MM.1S (cell line): ENCODE data around the gene PWWP2B.

ENCODE experiments used
- DNase-seq: peaks from one replicate; pipeline ENCODE4 v3.0.0-alpha.2; 2015
- H2AFZ ChIP-seq: fragments of 300-600 bp; sonication (generic); 2 replicates; pipeline ENCODE4 v1.6.0; 2016; ENCODE audit warnings: antibody characterized with exemption, low read length
- H3F3A ChIP-seq: fragments of 300-600 bp; sonication (generic); 2 replicates; pipeline ENCODE4 v1.6.1; 2016; ENCODE audit warnings: mild to moderate bottlenecking, antibody characterized with exemption, low read length, moderate library complexity, mixed read lengths; ENCODE audit not compliant: insufficient read depth
- H3K27ac ChIP-seq: fragments of 300-600 bp; sonication (generic); 2 replicates; pipeline ENCODE4 v1.5.1; 2016; ENCODE audit warnings: mild to moderate bottlenecking, low read length
- H3K27me3 ChIP-seq: fragments of 300-600 bp; sonication (generic); replicated peaks from 2 replicates; pipeline ENCODE4 v1.6.0; 2016; ENCODE audit warnings: low read length; ENCODE audit not compliant: insufficient read depth
- H3K36me3 ChIP-seq: fragments of 300-600 bp; sonication (generic); replicated peaks from 2 replicates; pipeline ENCODE4 v1.6.1; 2016; ENCODE audit warnings: mild to moderate bottlenecking, low read length, mixed read lengths; ENCODE audit not compliant: insufficient read depth
- H3K4me1 ChIP-seq: fragments of 300-600 bp; sonication (generic); 2 replicates; pipeline ENCODE4 v1.6.1; 2016; ENCODE audit warnings: low read length, mixed read lengths
- H3K4me2 ChIP-seq: fragments of 300-600 bp; sonication (generic); 2 replicates; pipeline ENCODE4 v1.6.0; 2016; ENCODE audit warnings: low read depth, low read length
- H3K4me3 ChIP-seq: fragments of 300-600 bp; sonication (generic); 2 replicates; pipeline ENCODE4 v1.5.1; 2016; ENCODE audit warnings: low read length, mixed read lengths
- H3K79me2 ChIP-seq: fragments of 300-600 bp; sonication (generic); 2 replicates; pipeline ENCODE4 v1.6.1; 2016; ENCODE audit warnings: mixed run types, low read length, mixed read lengths
- H3K9ac ChIP-seq: fragments of 300-600 bp; sonication (generic); 2 replicates; pipeline ENCODE4 v1.6.1; 2016; ENCODE audit warnings: low read length, mixed read lengths
- H3K9me2 ChIP-seq: fragments of 300-600 bp; sonication (generic); replicated peaks from 2 replicates; pipeline ENCODE4 v1.6.1; 2016; ENCODE audit warnings: mild to moderate bottlenecking, low read length, mixed read lengths; ENCODE audit not compliant: insufficient read depth
- H3K9me3 ChIP-seq: fragments of 300-600 bp; sonication (generic); replicated peaks from 2 replicates; pipeline ENCODE4 v1.6.1; 2016; ENCODE audit warnings: mild to moderate bottlenecking, low read length, mixed read lengths; ENCODE audit not compliant: insufficient read depth
- H4K20me1 ChIP-seq: fragments of 300-600 bp; sonication (generic); 2 replicates; pipeline ENCODE4 v1.6.1; 2016; ENCODE audit warnings: mild to moderate bottlenecking, low read length, moderate library complexity, mixed read lengths; ENCODE audit not compliant: insufficient read depth
- CTCF ChIP-seq: fragments of 300-600 bp; sonication (generic); IDR thresholded peaks from 2 replicates; pipeline ENCODE4 v1.5.1; 2016; ENCODE audit warnings: antibody characterized with exemption, low read length, mixed read lengths
- EZH2 ChIP-seq: fragments of 300-600 bp; sonication (generic); optimal IDR thresholded peaks from 2 replicates; pipeline ENCODE3; 2017; ENCODE audit warnings: low read depth, mild to moderate bottlenecking, antibody characterized with exemption, low read length, mixed read lengths
- EZH2phosphoT487 ChIP-seq: fragments of 300-600 bp; sonication (generic); IDR thresholded peaks from 2 replicates; pipeline ENCODE4 v1.6.1; 2018; ENCODE audit warnings: antibody characterized with exemption, low read length

PWWP2B gene

GRCh38 chr10:132392184-132392800, 4.7 kb upstream of the PWWP2B start:
- no peak for DNase-seq
- Histone ChIP-seq H3K36me3 (no peaks in the 10 kb centered on the region), H3K9me2 (no peaks in the 10 kb centered on the region), H3K27me3 (peaks cover 18% of the 10 kb centered on the region), H3K4me2 (no peak overlapping the region), H3F3A (no peaks in the 10 kb centered on the region), H3K4me1 (no peaks in the 10 kb centered on the region), H3K27ac (no peak overlapping the region), H3K4me3 (no peak overlapping the region), H3K9me3 (no peaks in the 10 kb centered on the region), H4K20me1 (no peaks in the 10 kb centered on the region), H3K79me2 (no peaks in the 10 kb centered on the region), H2AFZ (no peak overlapping the region), H3K9ac (no peak overlapping the region)
- TF ChIP-seq EZH2phosphoT487: no peak

- Histone ChIP-seq H3K79me2 (no peaks in the 10 kb centered on the region), H2AFZ (no peak overlapping the region), H3K4me2 (no peak overlapping the region), H3K9ac (no peak overlapping the region), H3K27me3 (peaks cover 18% of the 10 kb centered on the region), H3K36me3 (no peaks in the 10 kb centered on the region), H3K4me3 (no peak overlapping the region), H4K20me1 (no peaks in the 10 kb centered on the region), H3K9me2 (no peaks in the 10 kb centered on the region), H3K9me3 (no peaks in the 10 kb centered on the region), H3K4me1 (peaks cover 3% of the 10 kb centered on the region; the same call in 1 of the 2 replicates), H3F3A (no peaks in the 10 kb centered on the region), H3K27ac (no peak overlapping the region)
- no peak for DNase-seq
- TF ChIP-seq EZH2 (no peak), EZH2phosphoT487 (no peak), CTCF (no peak)
Observed at GRCh38 chr10:132392811-132393694, 3.9 kb upstream of the PWWP2B start.

- no peak overlapping the region for H3K4me3 ChIP-seq
- no peak overlapping the region for H3K9ac ChIP-seq
- DNase-seq: no peak
- no peaks in the 10 kb centered on the region for H3K9me2 ChIP-seq
- H3K4me2 ChIP-seq: no peak overlapping the region
- TF ChIP-seq CTCF: no peak
- TF ChIP-seq EZH2: no peak
- TF ChIP-seq EZH2phosphoT487: no peak
- H3K79me2 ChIP-seq: no peaks in the 10 kb centered on the region
- H3K4me1 ChIP-seq: peaks cover 6% of the 10 kb centered on the region; the same call in 1 of the 2 replicates
- H3K36me3 ChIP-seq: no peaks in the 10 kb centered on the region
- no peaks in the 10 kb centered on the region for H3K9me3 ChIP-seq
- peaks cover 18% of the 10 kb centered on the region for H3K27me3 ChIP-seq
- H3F3A ChIP-seq: no peaks in the 10 kb centered on the region
- H4K20me1 ChIP-seq: no peaks in the 10 kb centered on the region
- no peak overlapping the region for H2AFZ ChIP-seq
- H3K27ac ChIP-seq: no peak overlapping the region
Observed at GRCh38 chr10:132393695-132394181, 3.3 kb upstream of the PWWP2B start.
